CD14-positive monocyte (primary cell): Measurements from ENCODE around the gene POU3F4. TPM values are rescaled to one million over a fixed set of nuclear protein-coding genes. Genes with fewer than 3 reads are reported as not detected.
A peak's percentile ranks its signal among the peaks of the same experiment; 100 is the strongest.

Experiments
- DNase-seq, 3 donors: peaks; one replicate each; pipeline ENCODE4 v3.0.0-alpha.2; 2011 to 2022
- H2AFZ ChIP-seq: 2 replicates; pipeline ENCODE4 v1.6.0; 2012; ENCODE audit warnings: mild to moderate bottlenecking, low read depth, low read length, inconsistent platforms; ENCODE audit not compliant: insufficient read depth, poor library complexity, severe bottlenecking
- H3K27ac ChIP-seq, 2 donors: 1 replicate in 1 of 2; 2 replicates in 1 of 2; pipeline ENCODE4 v1.5.1; 2012 to 2013; ENCODE audit warnings: low read length in 2 of 2, control low read depth in 1 of 2, inconsistent platforms in 1 of 2, low read depth in 1 of 2, mild to moderate bottlenecking in 1 of 2
- H3K27me3 ChIP-seq, 2 donors: one replicate each; pipeline versions ENCODE4 v1.6.0 to v1.6.1; 2011 to 2013; ENCODE audit warnings: low read length in 2 of 2; ENCODE audit not compliant: control insufficient read depth in 2 of 2, insufficient read depth in 2 of 2
- H3K36me3 ChIP-seq, 2 donors: replicated peaks in 1 of 2; 1 replicate in 1 of 2; 2 replicates in 1 of 2; pipeline versions ENCODE4 v1.5.1 to v1.6.1; 2012 to 2013; ENCODE audit warnings: low read length in 2 of 2, control low read depth in 1 of 2, inconsistent platforms in 1 of 2, mild to moderate bottlenecking in 1 of 2; ENCODE audit not compliant: insufficient read depth in 2 of 2, control insufficient read depth in 1 of 2
- H3K4me1 ChIP-seq, 2 donors: 1 replicate in 1 of 2; 2 replicates in 1 of 2; pipeline versions ENCODE4 v1.5.1 to v1.6.1; 2012 to 2013; ENCODE audit warnings: low read length in 2 of 2, control low read depth in 1 of 2, inconsistent platforms in 1 of 2, mild to moderate bottlenecking in 1 of 2, moderate library complexity in 1 of 2; ENCODE audit not compliant: insufficient read depth in 2 of 2, control insufficient read depth in 1 of 2
- H3K4me2 ChIP-seq: replicated peaks from 2 replicates; pipeline ENCODE3; 2012; ENCODE audit warnings: low read length, moderate library complexity, mild to moderate bottlenecking; ENCODE audit not compliant: poor library complexity, severe bottlenecking; ENCODE audit errors: extremely low read depth
- H3K4me3 ChIP-seq, 3 experiments: fragments of 200-600 bp in 1 of 3; sonication (generic) in 1 of 3; replicated peaks in 1 of 3; 1 replicate in 2 of 3; 2 replicates in 1 of 3; pipeline ENCODE4 v1.5.1; 2011 to 2013; ENCODE audit warnings: low read length in 3 of 3, mild to moderate bottlenecking in 3 of 3, control low read depth in 2 of 3, low read depth in 2 of 3, inconsistent platforms in 1 of 3, moderate library complexity in 1 of 3
- H3K79me2 ChIP-seq: 2 replicates; pipeline ENCODE4 v1.6.0; 2012; ENCODE audit warnings: mild to moderate bottlenecking, control low read depth, inconsistent platforms, low read length, moderate library complexity; ENCODE audit not compliant: insufficient read depth
- H3K9ac ChIP-seq: 2 replicates; pipeline ENCODE4 v1.6.0; 2017; ENCODE audit warnings: low read length, mild to moderate bottlenecking; ENCODE audit not compliant: insufficient read depth, poor library complexity, severe bottlenecking
- H3K9me3 ChIP-seq, 2 donors: replicated peaks in 1 of 2; 1 replicate in 1 of 2; 2 replicates in 1 of 2; pipeline versions ENCODE4 v1.5.1 to v1.6.1; 2012 to 2013; ENCODE audit warnings: low read length in 2 of 2, control low read depth in 1 of 2; ENCODE audit not compliant: control insufficient read depth in 1 of 2, insufficient read depth in 1 of 2
- H4K20me1 ChIP-seq: 2 replicates; pipeline ENCODE4 v1.6.0; 2012; ENCODE audit warnings: mild to moderate bottlenecking, low read length, control low read depth, moderate library complexity; ENCODE audit not compliant: insufficient read depth
- H3K27ac Mint-ChIP-seq, 7 donors: one replicate each; pipeline ENCODE4 v1.8.0; 2020; ENCODE audit warnings: mild to moderate bottlenecking in 7 of 7, mixed read lengths in 7 of 7, moderate library complexity in 6 of 7, inconsistent platforms in 2 of 7
- H3K27me3 Mint-ChIP-seq, 3 donors: one replicate each; pipeline ENCODE4 v1.8.0; 2021 to 2022; ENCODE audit warnings: low read depth in 3 of 3, mild to moderate bottlenecking in 3 of 3, mixed read lengths in 3 of 3, moderate library complexity in 3 of 3, inconsistent platforms in 1 of 3
- H3K36me3 Mint-ChIP-seq, 2 donors: one replicate each; pipeline ENCODE4 v1.8.0; 2020; ENCODE audit warnings: mixed read lengths in 2 of 2, inconsistent platforms in 1 of 2, mild to moderate bottlenecking in 1 of 2
- H3K4me1 Mint-ChIP-seq: one replicate; pipeline ENCODE4 v1.8.0; 2020; ENCODE audit warnings: mild to moderate bottlenecking, mixed read lengths
- H3K4me3 Mint-ChIP-seq, 2 donors: one replicate each; pipeline ENCODE4 v1.8.0; 2020; ENCODE audit warnings: mild to moderate bottlenecking in 2 of 2, mixed read lengths in 2 of 2, moderate library complexity in 1 of 2
- H3K9me3 Mint-ChIP-seq, 7 donors: one replicate each; pipeline ENCODE4 v1.8.0; 2020 to 2022; ENCODE audit warnings: mixed read lengths in 7 of 7, mild to moderate bottlenecking in 6 of 7, moderate library complexity in 6 of 7, inconsistent platforms in 2 of 7
- CTCF ChIP-seq: fragments of 200-600 bp; IDR thresholded peaks from one replicate; pipeline ENCODE4 v1.8.0; 2022; ENCODE audit warnings: antibody characterized with exemption, mild to moderate bottlenecking
- WGBS: methylation state at CpG from one replicate; pipeline ENCODE4 v1.1.5; 2013; ENCODE audit warnings: missing lambda C conversion rate; ENCODE audit not compliant: insufficient coverage; 5-methylcytosine and 5-hydroxymethylcytosine counted together
- intact Hi-C, 2 donors: fragments of 100-400 bp; cut with micrococcal nuclease; formaldehyde crosslinking; loops; one replicate each; pipeline versions ENCODE4 v1.15.0 to v1.15.1; 2023
- polyA plus RNA-seq, 3 donors: library from polyadenylated mRNA; depleted of rRNA in 1 of 3; unstranded in 2 of 3; stranded (reverse) in 1 of 3; fragments of 300-500 nt in 2 of 3; fragments of >200 nt in 1 of 3; fragmentation: Illumina TruSeq in 2 of 3; gene quantifications; 1 replicate in 2 of 3; 2 replicates in 1 of 3; pipeline ENCODE4 v1.2.3, GENCODE V29; 2012 to 2021

The POU3F4 gene
- polyA plus RNA-seq, 3 donors: not detected

GRCh38 chrX:83535417-83536196 is 27.5 kb downstream of the POU3F4 start:
- intact Hi-C loops: no loop called here
- Histone ChIP-seq H4K20me1 (no peaks in the 10 kb centered on the region), H3K79me2 (no peaks in the 10 kb centered on the region), H3K36me3 (no peaks in the 10 kb centered on the region), H3K27ac (no peak overlapping the region), H3K4me3 (no peak overlapping the region), H3K4me2 (peak overlapping the region; percentile 7), H3K27me3 (no peaks in the 10 kb centered on the region), H3K9ac (no peak overlapping the region), H2AFZ (no peak overlapping the region), H3K9me3 (no peaks in the 10 kb centered on the region), H3K4me1 (no peaks in the 10 kb centered on the region)
- Mint-ChIP-seq H3K4me1 (no peaks in the 10 kb centered on the region), H3K9me3 (peaks cover 0 to 2% (median 0%) of the 10 kb centered on the region in 7 donors), H3K4me3 (peak overlapping the region in 1 of 2 donors; percentile 63), H3K36me3 (no peaks in the 10 kb centered on the region), H3K27me3 (peaks cover 0 to 3% (median 0%) of the 10 kb centered on the region in 3 donors), H3K27ac (no peak overlapping the region)
- DNase-seq: no peak
- TF ChIP-seq CTCF: no peak
- WGBS: 42% methylated on average over 2 of the region's 7 CpGs
